IPS-20b (cell line): ENCODE results near the gene KCNMA1.

ENCODE experiments used
- H3K27ac ChIP-seq: one replicate; pipeline ENCODE4 v1.5.1; 2013; ENCODE audit warnings: low read length
- H3K27me3 ChIP-seq: 2 replicates; pipeline ENCODE4 v1.6.1; 2013; ENCODE audit warnings: mild to moderate bottlenecking, low read length, inconsistent platforms; ENCODE audit not compliant: insufficient read depth
- H3K36me3 ChIP-seq: 2 replicates; pipeline ENCODE4 v1.6.1; 2013; ENCODE audit warnings: low read depth, mild to moderate bottlenecking, inconsistent platforms, low read length, moderate library complexity; ENCODE audit not compliant: insufficient read depth
- H3K4me1 ChIP-seq: 2 replicates; pipeline ENCODE4 v1.6.1; 2013; ENCODE audit warnings: mild to moderate bottlenecking, control low read depth, inconsistent platforms, low read length, moderate library complexity; ENCODE audit not compliant: insufficient read depth
- H3K4me3 ChIP-seq: 2 replicates; pipeline ENCODE4 v1.5.1; 2013; ENCODE audit warnings: mild to moderate bottlenecking, low read length, inconsistent platforms
- H3K9ac ChIP-seq: 2 replicates; pipeline ENCODE4 v1.6.1; 2013; ENCODE audit warnings: low read depth, mild to moderate bottlenecking, inconsistent platforms, low read length, moderate library complexity
- H3K9me3 ChIP-seq: 2 replicates; pipeline ENCODE4 v1.6.1; 2013; ENCODE audit warnings: mild to moderate bottlenecking, low read depth, low read length, inconsistent platforms; ENCODE audit not compliant: insufficient read depth

Gene KCNMA1

DNA sequence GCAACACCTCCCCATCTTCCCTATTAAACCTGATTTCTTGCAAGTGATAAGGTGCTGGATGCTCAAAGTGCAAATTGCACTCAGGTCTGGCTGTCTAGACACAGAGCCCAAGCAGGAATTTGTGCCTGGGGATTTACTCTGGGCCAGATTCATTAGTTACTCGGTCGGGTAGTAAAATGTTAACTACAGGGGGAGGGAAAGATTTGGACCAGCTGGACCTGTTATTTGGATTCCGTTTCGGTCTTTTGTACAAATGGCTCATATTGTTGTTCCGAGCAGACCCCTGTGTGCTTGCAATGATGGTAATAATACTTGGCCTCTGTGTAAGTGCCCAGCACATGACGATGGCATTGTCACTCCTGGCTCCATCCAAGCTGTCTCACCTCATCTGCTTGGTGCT is 609.6 kb downstream of the KCNMA1 start:
- Histone ChIP-seq H3K27ac (no peak overlapping the region), H3K4me1 (no peaks in the 10 kb centered on the region), H3K9ac (no peak overlapping the region), H3K9me3 (no peaks in the 10 kb centered on the region), H3K36me3 (no peaks in the 10 kb centered on the region), H3K27me3 (no peaks in the 10 kb centered on the region), H3K4me3 (no peak overlapping the region)

DNA sequence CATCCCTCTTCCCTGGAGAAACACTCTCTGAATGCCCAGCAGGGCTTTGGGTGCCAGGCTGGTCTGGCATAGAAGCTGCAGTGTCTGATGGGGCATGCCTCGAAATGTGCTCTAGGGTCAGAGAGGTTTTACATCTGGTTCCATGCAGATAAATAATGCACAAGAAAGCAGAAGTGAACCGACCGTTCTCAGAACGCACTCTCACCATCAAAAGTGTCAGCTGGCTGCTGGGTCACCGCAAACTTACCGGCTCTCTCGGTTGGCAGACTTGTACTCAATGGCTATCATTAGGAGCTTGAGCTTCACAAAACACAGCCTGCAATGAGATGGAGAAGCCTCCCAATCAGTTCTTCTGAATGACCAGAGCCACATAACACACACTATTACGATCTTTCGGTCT is 610.0 kb downstream of the KCNMA1 start:
- H3K36me3 ChIP-seq: no peaks in the 10 kb centered on the region
- H3K27ac ChIP-seq: no peak overlapping the region
- H3K27me3 ChIP-seq: no peaks in the 10 kb centered on the region
- H3K9ac ChIP-seq: no peak overlapping the region
- H3K4me3 ChIP-seq: no peak overlapping the region
- H3K9me3 ChIP-seq: no peaks in the 10 kb centered on the region
- H3K4me1 ChIP-seq: peaks cover 2% of the 10 kb centered on the region; the same call in 1 of the 2 replicates

DNA sequence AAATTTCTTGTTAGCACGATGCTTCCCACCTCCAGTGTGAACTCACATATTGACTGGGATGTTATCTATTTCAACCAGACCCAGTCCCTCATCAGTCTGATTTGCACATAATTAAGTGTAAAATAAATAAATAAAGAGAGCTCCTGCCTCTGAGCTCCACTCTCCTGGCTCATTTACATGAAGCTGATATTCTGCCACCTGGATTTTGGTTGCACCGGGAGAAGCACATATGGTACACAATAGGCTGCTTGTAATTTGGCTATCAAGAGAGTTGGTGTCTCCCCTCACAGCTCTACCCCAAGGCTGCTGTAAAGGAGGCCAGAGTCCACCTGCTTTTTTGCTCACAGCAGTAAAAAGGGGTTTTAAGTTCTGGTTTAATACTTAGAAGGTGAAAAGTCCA is 610.5 kb downstream of the KCNMA1 start:
- Histone ChIP-seq H3K9me3 (no peaks in the 10 kb centered on the region), H3K4me1 (peaks cover 2% of the 10 kb centered on the region; the same call in 1 of the 2 replicates), H3K36me3 (no peaks in the 10 kb centered on the region), H3K4me3 (no peak overlapping the region), H3K9ac (no peak overlapping the region), H3K27ac (no peak overlapping the region), H3K27me3 (no peaks in the 10 kb centered on the region)

DNA sequence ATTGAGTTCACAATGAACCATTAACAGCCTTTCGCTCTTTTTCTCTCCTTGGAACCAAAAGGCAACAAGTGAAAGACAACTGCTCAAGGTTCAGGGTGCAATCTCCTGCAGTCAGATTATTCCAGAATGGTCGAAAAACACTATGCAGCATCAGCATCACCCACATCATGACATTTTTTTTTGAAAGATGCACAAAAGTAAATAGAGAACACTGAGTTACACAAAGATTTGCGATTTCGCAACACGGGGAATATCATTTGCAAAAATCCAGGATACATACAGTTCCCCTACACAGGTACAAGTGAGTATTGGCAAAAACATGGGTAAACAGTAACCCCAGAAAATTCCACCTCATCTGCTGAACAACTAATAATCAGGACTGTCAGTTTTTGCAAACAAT is 611.5 kb downstream of the KCNMA1 start:
- Histone ChIP-seq H3K36me3 (no peaks in the 10 kb centered on the region), H3K27me3 (no peaks in the 10 kb centered on the region), H3K4me1 (peaks cover 2% of the 10 kb centered on the region; the same call in 1 of the 2 replicates), H3K27ac (no peak overlapping the region), H3K9ac (no peak overlapping the region), H3K4me3 (no peak overlapping the region), H3K9me3 (no peaks in the 10 kb centered on the region)

- no peaks in the 10 kb centered on the region for H3K36me3 ChIP-seq
- H3K4me1 ChIP-seq: peaks cover 2% of the 10 kb centered on the region; the same call in 1 of the 2 replicates
- no peak overlapping the region for H3K9ac ChIP-seq
- H3K9me3 ChIP-seq: no peaks in the 10 kb centered on the region
- no peak overlapping the region for H3K4me3 ChIP-seq
- H3K27ac ChIP-seq: no peak overlapping the region
- H3K27me3 ChIP-seq: no peaks in the 10 kb centered on the region
Measured at GRCh38 chr10:77024461-77024860, 613.1 kb downstream of the KCNMA1 start.

- H3K4me3 ChIP-seq: no peak overlapping the region
- no peaks in the 10 kb centered on the region for H3K9me3 ChIP-seq
- H3K27ac ChIP-seq: no peak overlapping the region
- peaks cover 2% of the 10 kb centered on the region; the same call in 1 of the 2 replicates for H3K4me1 ChIP-seq
- no peaks in the 10 kb centered on the region for H3K27me3 ChIP-seq
- no peak overlapping the region for H3K9ac ChIP-seq
- no peaks in the 10 kb centered on the region for H3K36me3 ChIP-seq
Measured at GRCh38 chr10:77023396-77023795, 614.2 kb downstream of the KCNMA1 start.

DNA sequence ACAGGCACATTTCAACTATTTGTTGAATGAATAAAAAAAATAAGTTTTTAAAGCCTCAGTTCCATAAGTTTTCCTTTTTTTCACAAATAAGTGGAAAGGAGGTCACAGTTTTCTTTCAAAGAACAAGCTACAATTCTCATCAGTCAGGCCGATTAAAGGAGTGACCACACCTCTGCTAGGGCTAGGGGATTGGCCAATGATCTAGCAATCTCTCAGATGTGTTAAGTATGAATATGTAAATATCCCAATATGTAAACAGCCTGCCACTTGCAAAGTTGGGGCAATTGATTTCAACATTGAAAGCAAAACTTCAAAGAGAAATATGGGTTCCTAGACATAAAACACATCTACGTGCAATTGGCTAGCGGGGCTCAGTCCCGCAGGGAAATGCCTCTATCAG is 614.9 kb downstream of the KCNMA1 start:
- Histone ChIP-seq H3K9me3 (no peaks in the 10 kb centered on the region), H3K27me3 (no peaks in the 10 kb centered on the region), H3K36me3 (no peaks in the 10 kb centered on the region), H3K9ac (no peak overlapping the region), H3K4me3 (no peak overlapping the region), H3K4me1 (peaks cover 2% of the 10 kb centered on the region; the same call in 1 of the 2 replicates), H3K27ac (no peak overlapping the region)

- Histone ChIP-seq H3K4me3 (no peak overlapping the region), H3K9ac (no peak overlapping the region), H3K27me3 (no peaks in the 10 kb centered on the region), H3K9me3 (no peaks in the 10 kb centered on the region), H3K36me3 (no peaks in the 10 kb centered on the region), H3K4me1 (peaks cover 2% of the 10 kb centered on the region; the same call in 1 of the 2 replicates), H3K27ac (no peak overlapping the region)
Measured at GRCh38 chr10:77021966-77022490, 615.6 kb downstream of the KCNMA1 start.

GRCh38 chr10:77020426-77021040 is 617.1 kb downstream of the KCNMA1 start:
- no peaks in the 10 kb centered on the region for H3K27me3 ChIP-seq
- H3K36me3 ChIP-seq: no peaks in the 10 kb centered on the region
- no peak overlapping the region for H3K4me3 ChIP-seq
- no peak overlapping the region for H3K9ac ChIP-seq
- H3K27ac ChIP-seq: no peak overlapping the region
- peaks cover 2% of the 10 kb centered on the region; the same call in 1 of the 2 replicates for H3K4me1 ChIP-seq
- no peaks in the 10 kb centered on the region for H3K9me3 ChIP-seq

GRCh38 chr10:77016855-77017254 is 620.8 kb downstream of the KCNMA1 start:
- no peak overlapping the region for H3K4me3 ChIP-seq
- no peaks in the 10 kb centered on the region for H3K36me3 ChIP-seq
- H3K9ac ChIP-seq: no peak overlapping the region
- no peak overlapping the region for H3K27ac ChIP-seq
- H3K4me1 ChIP-seq: no peaks in the 10 kb centered on the region
- H3K9me3 ChIP-seq: no peaks in the 10 kb centered on the region
- no peaks in the 10 kb centered on the region for H3K27me3 ChIP-seq

DNA sequence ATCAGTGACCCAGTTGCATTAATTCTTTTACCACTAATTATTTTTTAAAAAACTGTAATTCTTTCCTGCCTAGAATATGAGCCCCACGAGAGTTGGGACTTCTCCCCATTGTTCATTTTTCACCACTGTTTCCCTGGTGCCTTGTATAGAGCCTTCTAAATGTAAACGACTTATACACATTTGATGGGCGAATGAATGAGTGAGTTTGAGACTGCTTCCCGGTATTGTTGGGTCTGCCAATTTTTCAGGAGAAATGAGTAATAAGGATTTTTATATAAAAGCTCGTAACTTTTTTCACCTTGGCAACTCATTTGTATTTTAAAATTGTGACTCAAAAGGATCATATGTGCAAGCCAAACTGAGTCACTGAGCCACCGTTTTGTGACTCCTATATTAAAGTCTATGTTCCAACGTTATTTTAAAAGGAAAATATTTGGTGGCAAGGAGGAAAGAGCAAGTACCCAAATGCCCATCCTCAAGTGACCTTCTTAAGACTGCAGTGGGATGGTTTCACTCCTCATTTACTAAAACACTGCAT is 621.3 kb downstream of the KCNMA1 start:
- H3K27me3 ChIP-seq: no peaks in the 10 kb centered on the region
- H3K4me1 ChIP-seq: no peaks in the 10 kb centered on the region
- H3K27ac ChIP-seq: no peak overlapping the region
- H3K36me3 ChIP-seq: no peaks in the 10 kb centered on the region
- H3K9ac ChIP-seq: no peak overlapping the region
- no peak overlapping the region for H3K4me3 ChIP-seq
- H3K9me3 ChIP-seq: no peaks in the 10 kb centered on the region

GRCh38 chr10:77015360-77015759 is 622.2 kb downstream of the KCNMA1 start:
- Histone ChIP-seq H3K9me3 (no peaks in the 10 kb centered on the region), H3K36me3 (no peaks in the 10 kb centered on the region), H3K4me1 (no peaks in the 10 kb centered on the region), H3K27me3 (no peaks in the 10 kb centered on the region), H3K9ac (no peak overlapping the region), H3K4me3 (no peak overlapping the region), H3K27ac (no peak overlapping the region)
